Lung microvascular endothelial cell (primary cell): Measurements from ENCODE around the gene HMGXB4. TPM values are rescaled to one million over a fixed set of nuclear protein-coding genes. Genes with fewer than 3 reads are reported as not detected.
A peak's percentile ranks its signal among the peaks of the same experiment; 100 is the strongest.

Experiments used
- DNase-seq, 2 donors: peaks; one replicate each; pipeline versions ENCODE4 v3.0.0 to v3.0.0-alpha.2; 2010; ENCODE audit warnings: low read depth in 2 of 2
- total RNA-seq: library from RNA; depleted of rRNA; stranded (reverse); fragments of >200 nt; gene quantifications from 2 replicates; pipeline ENCODE4 v1.2.1, GENCODE V29; 2014

HMGXB4 gene
- total RNA-seq, 1 donor from 2014 or later = 8.1 TPM

DNA sequence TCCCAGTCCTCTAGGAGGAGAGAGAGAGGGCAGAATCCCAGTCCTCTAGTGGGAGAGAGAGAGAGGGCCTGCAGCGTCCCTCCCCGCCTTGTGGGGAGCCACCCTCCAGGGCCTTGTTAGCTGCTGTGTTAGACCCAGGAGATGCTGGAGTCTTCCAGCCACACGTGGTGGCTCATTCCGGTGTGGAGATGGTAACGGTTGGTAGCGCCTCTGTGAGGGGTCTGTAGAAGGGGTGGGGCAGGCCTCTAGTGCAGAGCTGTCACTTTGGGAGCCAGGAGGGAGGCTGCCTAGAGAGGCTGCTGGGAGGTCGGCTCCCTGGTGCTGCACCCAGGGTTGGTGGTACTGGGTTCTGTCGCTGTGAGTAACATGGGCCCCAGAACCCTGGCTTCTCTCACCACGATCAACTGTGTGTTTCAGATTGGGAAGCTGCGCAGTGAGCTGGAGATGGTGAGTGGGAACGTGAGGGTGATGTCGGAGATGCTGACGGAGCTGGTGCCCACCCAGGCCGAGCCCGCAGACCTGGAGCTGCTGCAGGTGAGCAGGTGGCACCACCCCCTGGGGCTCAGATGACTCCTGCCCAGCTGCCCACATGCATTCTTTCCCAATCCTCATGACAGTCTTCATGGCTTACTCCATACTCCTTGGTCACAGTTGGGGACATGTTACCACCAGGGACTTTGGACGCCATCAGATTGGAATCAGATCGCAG, 69.7 kb downstream of the HMGXB4 start:
- DNase-seq = no peak

GRCh38 chr22:35327690-35328471, 70.6 kb downstream of the HMGXB4 start:
- DNase-seq = no peak

- DNase-seq = peak; percentile 43 to 70
These were observed 71.2 kb downstream of the HMGXB4 start for GRCh38 chr22:35328472-35328885.

DNA sequence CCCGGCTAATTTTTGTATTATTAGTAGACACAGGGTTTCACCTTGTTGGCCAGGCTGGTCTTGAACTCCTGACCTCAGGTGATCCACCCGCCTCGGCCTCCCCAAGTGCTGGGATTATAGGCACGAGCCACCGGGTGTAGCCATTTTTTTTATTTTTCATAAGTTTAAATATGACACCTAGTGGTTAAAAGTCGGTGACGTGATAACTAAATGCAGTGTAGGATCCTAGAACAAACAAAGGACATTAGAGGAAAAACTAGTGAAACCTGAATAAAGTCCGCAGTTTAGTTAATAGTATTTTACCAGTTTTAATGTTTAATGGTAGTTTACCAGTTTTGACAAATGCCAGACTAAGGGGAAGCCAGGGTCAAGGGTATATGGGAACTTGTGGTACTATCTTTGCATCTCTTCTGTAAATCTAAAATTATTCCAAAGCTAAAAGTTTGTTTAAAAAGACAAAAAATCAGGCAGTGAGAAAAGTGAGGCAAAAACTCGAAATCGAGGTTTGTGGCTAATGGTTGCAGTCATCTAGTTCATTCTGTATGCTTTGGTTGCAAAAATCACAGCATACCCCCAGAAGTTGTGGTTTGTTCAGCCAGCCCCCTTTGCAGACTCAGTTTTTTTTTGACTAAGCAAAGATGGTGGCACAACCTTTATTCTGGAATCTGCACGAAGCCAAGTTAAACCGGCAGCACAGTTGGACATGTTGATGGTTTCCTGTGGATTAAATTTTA, 72.0 kb downstream of the HMGXB4 start:
- peak in 1 of 2 donors; percentile 60 for DNase-seq

GRCh38 chr22:35330258-35330861, 73.1 kb downstream of the HMGXB4 start:
- peak; percentile 88 to 94 for DNase-seq

DNA sequence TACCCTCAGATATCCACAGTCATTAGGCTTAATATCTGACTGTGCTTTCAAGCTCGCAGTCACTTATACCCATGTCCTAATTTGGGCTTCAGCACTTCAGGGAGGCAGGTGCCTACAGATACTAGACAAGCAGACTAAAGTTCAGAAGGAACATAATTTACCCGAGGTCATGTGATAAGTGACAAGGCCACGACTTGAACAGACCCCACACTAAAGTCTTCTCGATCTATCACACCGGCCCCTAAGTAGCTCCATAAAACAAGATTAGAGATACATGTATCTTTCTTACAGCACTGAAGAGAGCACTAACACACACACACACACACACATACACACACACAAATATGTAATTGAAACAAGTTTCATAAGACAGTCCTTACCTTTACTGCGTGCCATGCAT, 75.0 kb downstream of the HMGXB4 start:
- DNase-seq = no peak

DNA sequence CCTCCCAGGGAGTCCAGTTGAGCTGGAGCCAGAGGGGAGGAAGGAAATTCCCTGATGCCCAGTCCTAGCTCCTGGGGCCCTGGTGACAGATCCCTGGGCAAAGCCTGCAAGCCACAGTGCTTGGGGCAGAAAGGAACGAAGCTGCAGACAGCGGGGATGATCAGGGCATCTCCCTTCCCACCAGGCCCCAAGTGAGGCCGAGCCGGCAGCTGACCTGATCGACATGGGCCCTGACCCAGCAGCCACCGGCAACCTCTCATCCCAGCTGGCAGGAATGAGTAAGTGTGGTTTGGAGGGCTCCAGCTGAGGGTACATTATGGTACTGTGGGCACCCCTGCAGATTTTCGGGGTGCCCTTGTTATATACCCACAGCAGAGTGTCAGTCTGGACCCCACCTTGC, 75.9 kb downstream of the HMGXB4 start:
- DNase-seq = no peak

- no peak for DNase-seq
These were observed 76.7 kb downstream of the HMGXB4 start for GRCh38 chr22:35334004-35334403.

DNA sequence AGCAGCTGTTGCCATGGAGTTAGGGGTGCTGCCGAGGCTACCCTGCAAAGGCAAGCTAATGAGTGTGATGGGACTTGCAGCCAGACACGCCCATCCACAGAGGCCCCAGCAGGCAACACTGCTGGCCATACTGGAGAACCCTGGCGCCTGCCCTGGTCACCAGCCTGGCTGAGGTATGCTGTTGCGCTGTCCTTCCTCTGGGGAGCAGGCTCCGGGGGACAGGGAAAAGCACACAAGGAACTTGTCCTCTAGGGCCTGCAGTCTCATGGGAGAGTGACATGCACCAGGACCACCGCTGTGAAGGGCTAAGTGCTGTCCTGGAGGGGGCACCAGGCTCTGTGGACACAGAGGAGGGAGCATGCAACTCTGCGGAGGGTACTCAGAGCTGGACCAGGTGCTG, 78.2 kb downstream of the HMGXB4 start:
- no peak for DNase-seq

DNA sequence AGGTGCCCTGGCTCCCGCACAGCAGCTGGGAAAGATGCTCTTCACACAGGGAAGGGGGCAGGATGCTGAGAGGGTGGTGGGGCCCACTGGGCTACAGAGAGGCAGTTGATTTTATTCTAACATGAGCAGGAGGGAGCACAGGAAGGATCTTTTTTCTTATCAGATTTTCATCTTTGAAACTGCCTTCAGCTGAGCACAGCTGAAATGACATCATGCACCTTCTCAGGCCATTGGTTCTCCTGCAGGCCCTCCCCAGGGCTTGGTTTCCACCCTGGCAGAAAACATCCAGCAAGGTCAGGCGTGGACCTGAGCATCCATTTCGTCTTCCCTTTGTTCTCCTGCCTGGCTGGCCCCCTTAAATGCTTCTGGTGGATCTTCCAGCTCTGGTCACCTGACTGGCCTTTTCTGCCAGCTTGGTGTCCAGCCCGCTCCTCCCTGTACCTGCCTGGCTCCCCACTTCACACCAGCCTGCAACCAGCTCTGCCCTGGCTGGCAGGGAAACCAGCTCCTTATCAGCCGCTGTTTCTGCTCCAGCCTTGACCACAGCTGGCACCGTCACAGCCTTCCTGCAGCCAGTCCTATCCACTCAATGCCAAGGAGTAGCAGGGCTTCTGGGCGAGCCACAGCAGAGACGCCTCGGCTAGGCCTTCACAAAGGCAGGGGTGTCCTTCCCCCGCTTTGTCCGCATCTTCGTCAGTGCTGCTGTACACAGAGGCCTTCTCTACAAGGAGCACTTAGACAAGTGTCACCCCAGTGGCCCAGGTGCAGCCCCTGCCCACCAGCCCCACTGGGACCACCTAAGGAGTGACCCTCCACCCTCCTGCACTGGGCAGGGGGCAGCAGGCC, 78.9 kb downstream of the HMGXB4 start:
- DNase-seq = peak in 1 of 2 donors; percentile 29

DNA sequence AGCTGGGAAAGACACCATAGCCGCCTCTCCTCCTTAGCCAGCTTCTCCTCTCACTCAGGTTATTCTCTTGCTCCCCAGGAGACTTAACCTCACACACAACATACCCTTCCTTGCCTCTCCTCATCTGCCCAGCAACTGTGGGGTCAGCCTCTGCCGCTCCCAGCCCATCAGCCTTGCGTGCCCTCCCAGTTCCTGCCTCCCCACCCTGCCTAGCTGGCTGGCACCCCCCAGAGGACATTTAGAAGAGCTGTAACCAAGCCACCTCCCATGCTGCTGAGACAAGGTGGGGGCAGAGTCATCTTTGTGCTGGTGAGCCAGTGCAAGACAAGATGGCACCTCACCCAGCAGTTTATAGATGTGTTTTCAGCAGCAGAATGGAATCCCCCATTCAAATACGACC, 80.6 kb downstream of the HMGXB4 start:
- peak in 1 of 2 donors; percentile 36 for DNase-seq

GRCh38 chr22:35341090-35341874, 84.0 kb downstream of the HMGXB4 start:
- no peak for DNase-seq

- DNase-seq = no peak
These were observed 85.1 kb downstream of the HMGXB4 start for GRCh38 chr22:35342390-35342789.

DNA sequence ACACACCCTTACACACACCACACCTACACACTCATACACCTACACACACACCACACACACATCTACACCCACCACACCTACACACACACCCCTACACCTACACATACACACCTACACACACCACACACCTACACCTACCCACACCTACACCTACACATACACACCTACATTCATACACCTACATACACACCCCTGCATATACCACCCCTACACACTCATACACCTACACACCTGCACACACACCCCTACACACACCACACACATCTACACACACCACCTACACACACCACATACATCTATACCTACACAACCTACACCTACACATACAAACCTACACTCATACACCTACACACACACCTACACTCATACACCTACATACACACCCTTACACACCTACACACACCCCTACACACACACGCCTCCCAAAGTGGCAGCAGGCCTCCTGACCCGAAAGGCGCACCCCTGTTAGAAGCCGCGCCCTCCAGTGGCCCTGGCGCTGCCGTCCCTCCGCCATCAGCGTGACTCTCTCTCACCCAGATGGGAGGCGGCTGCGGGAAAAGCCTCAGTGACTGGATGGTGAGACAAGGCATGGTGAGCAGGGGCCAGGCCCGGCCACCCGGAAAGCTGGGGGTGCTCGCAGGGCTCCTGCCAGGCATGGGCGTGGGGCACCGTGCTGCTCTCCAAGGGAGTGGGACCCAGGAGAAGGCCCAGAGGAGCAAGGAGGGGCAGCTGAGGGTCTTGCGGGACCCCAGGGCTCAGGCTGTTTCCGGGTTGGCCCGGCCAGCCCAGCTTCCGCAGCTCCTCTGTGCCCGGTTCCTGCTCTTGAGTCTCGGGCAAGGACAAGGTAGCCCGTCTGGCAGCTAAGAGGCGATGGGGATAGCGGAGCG, 86.6 kb downstream of the HMGXB4 start:
- DNase-seq = no peak

GRCh38 chr22:35344956-35345690, 87.8 kb downstream of the HMGXB4 start:
- no peak for DNase-seq
